ENCODE results near the gene OR52N1. TPM values are rescaled to one million over a fixed set of nuclear protein-coding genes. Genes with fewer than 3 reads are reported as not detected.

OR52N1 gene
- total and polyA plus RNA-seq, 2 of the 8 experiments (the other 6 are each of a cell fraction or from before 2014, with no cell fraction given): 0.09 TPM; not detected in 1

GRCh38 chr11:5808500-5809121 is 17.5 kb upstream of the OR52N1 start, which contains the start of gene OR52N2:
TSS of gene OR52N2 (plus strand) at chr11:5808924. CDS start at chr11:5820336, 11,412 bp downstream.
- Histone ChIP-seq H3K79me1 (ENCODE audit: low read depth, low read length) (no peaks in the 10 kb centered on the region), H2AFZ (ENCODE audit: low read length) (peak within 1 kb of the TSS; percentile 98)
- peak; percentile 44; the same call in 1 of the 2 replicates for TF ChIP-seq TAF1 (IDR thresholded peaks at IDR 0.05; ENCODE audit: low read depth, low read length)
- TF ChIP-seq HDAC2 (IDR thresholded peaks at IDR 0.05; ENCODE audit: borderline replicate concordance in 1 of 2, low read depth in 2 of 2, low read length in 2 of 2): peak; percentile 71 to 74; a peak in 2 of 4 replicates
- TF ChIP-seq BRCA1 (IDR thresholded peaks at IDR 0.05; ENCODE audit: low read depth, low read length): no peak
- no peak for TF ChIP-seq EP300 (IDR thresholded peaks at IDR 0.05; ENCODE audit: borderline replicate concordance in 1 of 2, low read depth in 2 of 2, low read length in 2 of 2)
- TF ChIP-seq SUZ12 (IDR thresholded peaks at IDR 0.05; ENCODE audit: low read length): no peak
- no peak for TF ChIP-seq USF2 (IDR thresholded peaks at IDR 0.05; ENCODE audit: low read length)
- no peak for TF ChIP-seq GABPA (IDR thresholded peaks at IDR 0.05; ENCODE audit: borderline replicate concordance, insufficient read depth, low read length)
- peak; percentile 62 for TF ChIP-seq KDM4A (IDR thresholded peaks at IDR 0.05; ENCODE audit: low read depth, low read length, severe bottlenecking)
- TF ChIP-seq RAD21 (IDR thresholded peaks at IDR 0.05 in 1 of 2, conservative IDR thresholded peaks at IDR 0.05 in 1 of 2; ENCODE audit: low read depth in 2 of 2, low read length in 2 of 2): peak; percentile 94 to 95

More at GRCh38 chr11:5808500-5809121, 17.5 kb upstream of the OR52N1 start, which contains the start of gene OR52N2:
- CTCF ChIA-PET (ENCODE audit: partially characterized antibody): interaction anchor here (0.7 to 1.7 kb wide), 7 partner anchors 13 to 342 kb away, joined by 3 to 7 read pairs (median 4); no protein-coding TSS in a partner anchor
- Histone ChIP-seq H4K20me1 (replicated peaks in 1 of 2; ENCODE audit: control insufficient read depth in 1 of 2, insufficient read depth in 2 of 2, low read length in 2 of 2) (no peaks in the 10 kb centered on the region), H3K4ac (replicated peaks; ENCODE audit: insufficient read length, low read depth, low read length) (no peak within 1 kb of the TSS), H3K14ac (ENCODE audit: insufficient read length) (no peak within 1 kb of the TSS), H3K79me2 (ENCODE audit: control insufficient read depth in 1 of 2, insufficient read depth in 2 of 2, low read length in 2 of 2) (no peaks in the 10 kb centered on the region), H4K8ac (ENCODE audit: extremely low read depth, insufficient read depth, low read length) (peak within 1 kb of the TSS; percentile 16; the same call in 1 of the 2 replicates), H4K5ac (ENCODE audit: insufficient read length, low read depth, low read length) (no peak within 1 kb of the TSS), H2BK120ac (replicated peaks; ENCODE audit: low read depth, low read length) (no peak within 1 kb of the TSS), H2AK5ac (ENCODE audit: low read depth, low read length) (no peak within 1 kb of the TSS), H2BK5ac (ENCODE audit: low read depth, low read length) (peak within 1 kb of the TSS; percentile 18; the same call in 1 of the 2 replicates), H2BK20ac (ENCODE audit: low read length) (no peak within 1 kb of the TSS), H4K91ac (replicated peaks; ENCODE audit: insufficient read length, low read length) (no peak within 1 kb of the TSS), H3K36me3 (ENCODE audit: control insufficient read depth in 2 of 4, insufficient read depth in 4 of 4, low read length in 3 of 4) (no peaks in the 10 kb centered on the region), H3K4me3 (ENCODE audit: extremely low read depth in 1 of 4, insufficient read depth in 2 of 4, low read depth in 3 of 4, low read length in 4 of 4) (peak within 1 kb of the TSS; percentile 53 to 76 (median 73); a peak in 7 of 8 replicates), H2BK12ac (ENCODE audit: low read depth, low read length) (peak within 1 kb of the TSS; percentile 83; the same call in 1 of the 2 replicates), H3K23ac (ENCODE audit: insufficient read length) (no peak within 1 kb of the TSS), H3K56ac (replicated peaks; ENCODE audit: insufficient read length, low read depth, low read length) (no peak within 1 kb of the TSS), H2BK15ac (ENCODE audit: low read length) (no peak within 1 kb of the TSS), H3K27me3 (replicated peaks in 1 of 4; ENCODE audit: control insufficient read depth in 3 of 4, extremely low read depth in 1 of 4, insufficient read depth in 3 of 4, low read length in 3 of 4) (no peaks in the 10 kb centered on the region), H3K4me2 (ENCODE audit: insufficient read depth in 1 of 2, low read depth in 2 of 2, low read length in 2 of 2) (peak within 1 kb of the TSS; percentile 75 to 83), H3K27ac (ENCODE audit: low read depth, low read length) (no peak within 1 kb of the TSS), H3K9ac (replicated peaks in 1 of 4; ENCODE audit: extremely low read depth in 1 of 4, low read depth in 3 of 4, low read length in 3 of 4) (peak within 1 kb of the TSS in 3 of 4 experiments; percentile 54 to 64 (median 58); a peak in 6 of 7 replicates), H3K18ac (ENCODE audit: extremely low read depth, low read length) (peak within 1 kb of the TSS; percentile 10; the same call in 1 of the 2 replicates), H3K4me1 (replicated peaks in 1 of 4; ENCODE audit: control insufficient read depth in 3 of 4, insufficient read depth in 4 of 4, low read length in 3 of 4) (peaks cover 0 to 7% (median 1%) of the 10 kb centered on the region in 4 experiments; a peak in 2 of 7 replicates), H3K9me3 (ENCODE audit: insufficient read depth in 2 of 2, low read depth in 1 of 2, low read length in 1 of 2) (no peaks in the 10 kb centered on the region), H3K23me2 (ENCODE audit: low read depth, low read length) (peaks cover 5% of the 10 kb centered on the region; the same call in 1 of the 2 replicates)
- DNase-seq (ENCODE audit: low read depth in 1 of 2, low spot score in 2 of 2) (peak in 1 of 2 experiments; percentile 85), FAIRE-seq (peak; percentile 97)
- POLR2A ChIA-PET (ENCODE audit: partially characterized antibody): no interaction called here
- 4% methylated on average over 24 of the region's 24 CpGs; no CpG with 5 or more reads in 1 of the 2 experiments for WGBS, 2 experiments (ENCODE audit: extremely low coverage in 1 of 2, insufficient coverage in 1 of 2, insufficient read length in 1 of 2, insufficient replicate concordance in 2 of 2, low coverage in 1 of 2, low lambda C conversion rate in 2 of 2, missing lambda C conversion rate in 1 of 2)
